ENCODE results near the gene PALMD.

Gene PALMD

GRCh38 chr1:99676876-99677275 is 31.0 kb downstream of the PALMD start:
- H3K23ac ChIP-seq (ENCODE audit: low read length) = no peak overlapping the region
- H3K4me2 ChIP-seq (ENCODE audit: low read length) = no peak overlapping the region
- no peak overlapping the region for H2BK120ac ChIP-seq (ENCODE audit: low read depth, low read length)

GRCh38 chr1:99677416-99677815 is 31.5 kb downstream of the PALMD start:
- H3K36me3 ChIP-seq (ENCODE audit: control insufficient read depth, insufficient read depth, low read length) = no peaks in the 10 kb centered on the region
- H2AK5ac ChIP-seq (ENCODE audit: low read length) = no peak overlapping the region
- H3K4ac ChIP-seq (ENCODE audit: low read depth, low read length) = no peak overlapping the region
- peak; percentile 54 for DNase-seq
- H3K27ac ChIP-seq (ENCODE audit: low read depth, low read length) = no peak overlapping the region
- H3K4me1 ChIP-seq (ENCODE audit: control insufficient read depth, low read depth, low read length) = no peaks in the 10 kb centered on the region
- WGBS (ENCODE audit: extremely low coverage, insufficient coverage, low lambda C conversion rate) = no CpG with 5 or more reads among the region's 2 CpGs
- H2BK120ac ChIP-seq (ENCODE audit: low read depth, low read length) = no peak overlapping the region
- H2BK5ac ChIP-seq (ENCODE audit: low read length) = no peak overlapping the region
- H2BK15ac ChIP-seq (replicated peaks; ENCODE audit: low read depth) = no peak overlapping the region
- no peak overlapping the region for H3K56ac ChIP-seq (ENCODE audit: low read length)
- H3K79me2 ChIP-seq (ENCODE audit: control insufficient read depth, insufficient read depth, low read length) = no peaks in the 10 kb centered on the region
- no peak overlapping the region for H4K5ac ChIP-seq (ENCODE audit: low read length)
- no peak overlapping the region for H3K23ac ChIP-seq (ENCODE audit: low read length)
- H3K18ac ChIP-seq (ENCODE audit: low read length) = no peak overlapping the region
- no peaks in the 10 kb centered on the region for H3K27me3 ChIP-seq (ENCODE audit: insufficient read depth, low read length, poor library complexity)
- H3K79me1 ChIP-seq (ENCODE audit: low read length) = no peaks in the 10 kb centered on the region
- H3K9ac ChIP-seq (ENCODE audit: low read length) = no peak overlapping the region
- no peak overlapping the region for H4K8ac ChIP-seq (ENCODE audit: low read depth, low read length)
- H3K4me2 ChIP-seq (ENCODE audit: low read length) = no peak overlapping the region
- no peak overlapping the region for H3K4me3 ChIP-seq (ENCODE audit: low read length)

More at GRCh38 chr1:99676876-99677275, 31.0 kb downstream of the PALMD start:
- no peak overlapping the region for H4K5ac ChIP-seq (ENCODE audit: low read length)
- no peak overlapping the region for H2BK5ac ChIP-seq (ENCODE audit: low read length)
- no peaks in the 10 kb centered on the region for H3K27me3 ChIP-seq (ENCODE audit: insufficient read depth, low read length, poor library complexity)
- no peak overlapping the region for H3K4ac ChIP-seq (ENCODE audit: low read depth, low read length)
- no peak overlapping the region for H3K56ac ChIP-seq (ENCODE audit: low read length)
- H2AK5ac ChIP-seq (ENCODE audit: low read length) = no peak overlapping the region
- H3K9ac ChIP-seq (ENCODE audit: low read length) = no peak overlapping the region
- no peak overlapping the region for H3K18ac ChIP-seq (ENCODE audit: low read length)
- H3K79me1 ChIP-seq (ENCODE audit: low read length) = no peaks in the 10 kb centered on the region
- H2BK15ac ChIP-seq (replicated peaks; ENCODE audit: low read depth) = no peak overlapping the region
- H3K27ac ChIP-seq (ENCODE audit: low read depth, low read length) = no peak overlapping the region
- H3K4me1 ChIP-seq (ENCODE audit: control insufficient read depth, low read depth, low read length) = no peaks in the 10 kb centered on the region
- no peak for DNase-seq
- H4K8ac ChIP-seq (ENCODE audit: low read depth, low read length) = no peak overlapping the region
- H3K36me3 ChIP-seq (ENCODE audit: control insufficient read depth, insufficient read depth, low read length) = no peaks in the 10 kb centered on the region
- H3K79me2 ChIP-seq (ENCODE audit: control insufficient read depth, insufficient read depth, low read length) = no peaks in the 10 kb centered on the region
- H3K4me3 ChIP-seq (ENCODE audit: low read length) = no peak overlapping the region

DNA sequence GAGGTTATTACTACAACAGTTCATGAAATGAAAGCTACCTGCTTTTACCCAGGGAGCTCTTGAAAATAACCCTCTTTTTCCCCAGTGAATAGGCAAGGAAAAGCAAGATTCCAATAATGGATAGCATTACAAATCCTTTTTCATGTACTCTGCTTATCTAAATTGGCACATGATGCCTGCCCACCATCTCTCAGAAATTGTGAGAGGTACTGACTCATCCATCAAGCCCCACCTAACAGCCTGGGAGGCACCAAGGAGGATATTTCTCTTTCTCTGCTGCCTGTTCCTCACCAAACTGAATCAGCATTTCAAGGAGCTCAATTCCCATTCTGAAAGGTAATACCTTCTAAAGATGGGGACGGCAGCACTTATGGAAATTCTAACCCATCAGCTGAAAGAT is 34.4 kb downstream of the PALMD start:
- no peak overlapping the region for H4K5ac ChIP-seq (ENCODE audit: low read length)
- no peak overlapping the region for H3K56ac ChIP-seq (ENCODE audit: low read length)
- no peak overlapping the region for H2BK15ac ChIP-seq (replicated peaks; ENCODE audit: low read depth)
- no peak overlapping the region for H2BK120ac ChIP-seq (ENCODE audit: low read depth, low read length)
- no peaks in the 10 kb centered on the region for H3K36me3 ChIP-seq (ENCODE audit: control insufficient read depth, insufficient read depth, low read length)
- H4K8ac ChIP-seq (ENCODE audit: low read depth, low read length) = no peak overlapping the region
- H3K27me3 ChIP-seq (ENCODE audit: insufficient read depth, low read length, poor library complexity) = no peaks in the 10 kb centered on the region
- H3K4me2 ChIP-seq (ENCODE audit: low read length) = no peak overlapping the region
- H3K27ac ChIP-seq (ENCODE audit: low read depth, low read length) = no peak overlapping the region
- no peaks in the 10 kb centered on the region for H3K4me1 ChIP-seq (ENCODE audit: control insufficient read depth, low read depth, low read length)
- H3K79me1 ChIP-seq (ENCODE audit: low read length) = no peaks in the 10 kb centered on the region
- H2AK5ac ChIP-seq (ENCODE audit: low read length) = no peak overlapping the region
- H3K79me2 ChIP-seq (ENCODE audit: control insufficient read depth, insufficient read depth, low read length) = no peaks in the 10 kb centered on the region
- no peak overlapping the region for H3K18ac ChIP-seq (ENCODE audit: low read length)
- no peak for DNase-seq
- no peak overlapping the region for H3K23ac ChIP-seq (ENCODE audit: low read length)
- H3K4ac ChIP-seq (ENCODE audit: low read depth, low read length) = no peak overlapping the region
- no peak overlapping the region for H3K9ac ChIP-seq (ENCODE audit: low read length)
- no peak overlapping the region for H3K4me3 ChIP-seq (ENCODE audit: low read length)
- no CpG with 5 or more reads among the region's 1 CpG for WGBS (ENCODE audit: extremely low coverage, insufficient coverage, low lambda C conversion rate)
- H2BK5ac ChIP-seq (ENCODE audit: low read length) = no peak overlapping the region

- no peak overlapping the region for H2AK5ac ChIP-seq (ENCODE audit: low read length)
- H3K4me2 ChIP-seq (ENCODE audit: low read length) = no peak overlapping the region
- no peak overlapping the region for H3K23ac ChIP-seq (ENCODE audit: low read length)
- H3K79me2 ChIP-seq (ENCODE audit: control insufficient read depth, insufficient read depth, low read length) = no peaks in the 10 kb centered on the region
- no peaks in the 10 kb centered on the region for H3K27me3 ChIP-seq (ENCODE audit: insufficient read depth, low read length, poor library complexity)
- no peak overlapping the region for H4K8ac ChIP-seq (ENCODE audit: low read depth, low read length)
- H2BK120ac ChIP-seq (ENCODE audit: low read depth, low read length) = no peak overlapping the region
- H3K4me1 ChIP-seq (ENCODE audit: control insufficient read depth, low read depth, low read length) = no peaks in the 10 kb centered on the region
- no peaks in the 10 kb centered on the region for H3K36me3 ChIP-seq (ENCODE audit: control insufficient read depth, insufficient read depth, low read length)
- H3K4ac ChIP-seq (ENCODE audit: low read depth, low read length) = no peak overlapping the region
- no peak for DNase-seq
- no CpG with 5 or more reads among the region's 3 CpGs for WGBS (ENCODE audit: extremely low coverage, insufficient coverage, low lambda C conversion rate)
- no peak overlapping the region for H4K5ac ChIP-seq (ENCODE audit: low read length)
- no peak overlapping the region for H3K4me3 ChIP-seq (ENCODE audit: low read length)
- H3K79me1 ChIP-seq (ENCODE audit: low read length) = no peaks in the 10 kb centered on the region
- no peak overlapping the region for H3K9ac ChIP-seq (ENCODE audit: low read length)
- H3K27ac ChIP-seq (ENCODE audit: low read depth, low read length) = no peak overlapping the region
- H3K56ac ChIP-seq (ENCODE audit: low read length) = no peak overlapping the region
- no peak overlapping the region for H2BK5ac ChIP-seq (ENCODE audit: low read length)
- H3K18ac ChIP-seq (ENCODE audit: low read length) = no peak overlapping the region
- H2BK15ac ChIP-seq (replicated peaks; ENCODE audit: low read depth) = no peak overlapping the region
Measured at GRCh38 chr1:99681583-99681982, 35.7 kb downstream of the PALMD start.

DNA sequence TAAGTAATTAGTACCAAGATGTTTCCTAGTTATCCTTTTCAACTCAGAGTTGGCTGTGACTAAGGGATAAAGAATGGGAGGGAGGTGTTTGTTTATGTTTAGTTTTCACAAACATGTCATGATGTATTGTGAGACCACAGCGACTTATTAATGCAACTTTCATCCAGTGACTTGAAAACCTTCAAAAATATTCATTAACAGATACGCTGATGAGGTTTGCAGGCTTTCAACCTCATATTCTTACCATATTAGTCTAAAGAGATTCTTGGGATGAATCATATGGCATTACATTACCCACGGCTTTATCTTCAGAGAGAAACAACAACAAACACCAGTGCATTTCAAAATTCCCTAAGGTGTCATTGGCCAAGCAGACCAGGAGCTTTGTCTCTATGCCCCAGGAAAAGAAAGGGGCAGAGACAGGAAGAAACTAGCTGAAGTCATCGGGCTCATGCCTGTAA is 36.4 kb downstream of the PALMD start:
- H3K27ac ChIP-seq (ENCODE audit: low read depth, low read length) = no peak overlapping the region

DNA sequence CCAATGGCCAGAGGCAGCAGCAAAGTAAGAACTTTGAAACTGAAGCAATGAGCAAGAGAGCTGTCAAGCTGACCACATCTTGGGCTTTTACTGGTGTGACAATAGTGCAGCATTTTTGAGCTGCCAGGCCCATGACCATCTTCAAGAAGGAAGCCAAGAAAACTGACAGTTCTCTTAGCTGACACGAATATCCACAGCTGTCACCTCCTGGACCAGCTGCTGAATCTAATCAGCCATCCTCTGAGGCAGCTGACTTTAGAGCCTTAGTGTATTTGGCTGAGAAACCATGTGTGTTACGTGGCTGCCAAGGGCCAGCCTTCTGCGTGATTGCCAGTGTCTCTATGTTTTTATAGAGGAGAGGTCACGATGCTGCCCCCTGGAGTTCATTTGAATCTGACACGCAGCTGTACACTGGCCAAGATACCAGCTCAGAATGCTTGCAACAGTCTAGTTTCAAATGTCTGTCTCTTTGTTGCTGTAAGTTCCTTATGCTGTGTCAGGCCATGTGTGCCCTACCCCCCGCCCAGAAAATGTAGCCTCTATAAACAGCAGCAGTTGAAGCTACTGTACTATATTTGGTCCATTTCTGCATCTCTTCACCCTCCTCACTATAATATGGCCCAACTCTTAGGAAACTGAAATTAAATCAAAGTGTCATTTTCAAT is 39.7 kb downstream of the PALMD start:
- WGBS (ENCODE audit: extremely low coverage, insufficient coverage, low lambda C conversion rate) = no CpG with 5 or more reads among the region's 6 CpGs
- H3K23ac ChIP-seq (ENCODE audit: low read length) = no peak overlapping the region

More for the DNA sequence above, 36.4 kb downstream of the PALMD start:
- no peaks in the 10 kb centered on the region for H3K27me3 ChIP-seq (ENCODE audit: insufficient read depth, low read length, poor library complexity)
- no peak overlapping the region for H3K4ac ChIP-seq (ENCODE audit: low read depth, low read length)
- no peak overlapping the region for H3K18ac ChIP-seq (ENCODE audit: low read length)
- no peak overlapping the region for H3K23ac ChIP-seq (ENCODE audit: low read length)
- no peak overlapping the region for H4K8ac ChIP-seq (ENCODE audit: low read depth, low read length)
- no peak overlapping the region for H3K9ac ChIP-seq (ENCODE audit: low read length)
- no peak overlapping the region for H3K56ac ChIP-seq (ENCODE audit: low read length)
- no peak overlapping the region for H2AK5ac ChIP-seq (ENCODE audit: low read length)
- H3K4me3 ChIP-seq (ENCODE audit: low read length) = no peak overlapping the region
- DNase-seq = no peak
- H3K4me2 ChIP-seq (ENCODE audit: low read length) = no peak overlapping the region
- no peaks in the 10 kb centered on the region for H3K79me2 ChIP-seq (ENCODE audit: control insufficient read depth, insufficient read depth, low read length)
- no peaks in the 10 kb centered on the region for H3K4me1 ChIP-seq (ENCODE audit: control insufficient read depth, low read depth, low read length)
- H2BK15ac ChIP-seq (replicated peaks; ENCODE audit: low read depth) = no peak overlapping the region
- no peak overlapping the region for H2BK120ac ChIP-seq (ENCODE audit: low read depth, low read length)
- H3K36me3 ChIP-seq (ENCODE audit: control insufficient read depth, insufficient read depth, low read length) = no peaks in the 10 kb centered on the region
- H3K79me1 ChIP-seq (ENCODE audit: low read length) = no peaks in the 10 kb centered on the region
- H2BK5ac ChIP-seq (ENCODE audit: low read length) = no peak overlapping the region
- no CpG with 5 or more reads among the region's 4 CpGs for WGBS (ENCODE audit: extremely low coverage, insufficient coverage, low lambda C conversion rate)
- H4K5ac ChIP-seq (ENCODE audit: low read length) = no peak overlapping the region

More for the DNA sequence above, 39.7 kb downstream of the PALMD start:
- Histone ChIP-seq H3K36me3 (ENCODE audit: control insufficient read depth, insufficient read depth, low read length) (no peaks in the 10 kb centered on the region), H2BK5ac (ENCODE audit: low read length) (no peak overlapping the region), H3K4me2 (ENCODE audit: low read length) (no peak overlapping the region), H3K9ac (ENCODE audit: low read length) (no peak overlapping the region), H2BK120ac (ENCODE audit: low read depth, low read length) (no peak overlapping the region), H3K27me3 (ENCODE audit: insufficient read depth, low read length, poor library complexity) (no peaks in the 10 kb centered on the region), H3K56ac (ENCODE audit: low read length) (no peak overlapping the region), H3K79me1 (ENCODE audit: low read length) (no peaks in the 10 kb centered on the region), H2AK5ac (ENCODE audit: low read length) (no peak overlapping the region), H3K79me2 (ENCODE audit: control insufficient read depth, insufficient read depth, low read length) (no peaks in the 10 kb centered on the region), H3K18ac (ENCODE audit: low read length) (no peak overlapping the region), H4K8ac (ENCODE audit: low read depth, low read length) (no peak overlapping the region), H3K4me1 (ENCODE audit: control insufficient read depth, low read depth, low read length) (no peaks in the 10 kb centered on the region), H4K5ac (ENCODE audit: low read length) (no peak overlapping the region), H3K27ac (ENCODE audit: low read depth, low read length) (no peak overlapping the region), H2BK15ac (replicated peaks; ENCODE audit: low read depth) (no peak overlapping the region), H3K4ac (ENCODE audit: low read depth, low read length) (no peak overlapping the region), H3K4me3 (ENCODE audit: low read length) (no peak overlapping the region)
- peak; percentile 73 for DNase-seq

Data from mesendoderm (in vitro differentiated cells).